KOPT-K1 (cell line): ENCODE data around the gene TLL1.

Experiments used
- H3K27ac ChIP-seq: fragments of 200-600 bp; sonication (generic); 2 replicates; pipeline ENCODE4 v1.5.1; 2016; ENCODE audit warnings: antibody characterized with exemption, mild to moderate bottlenecking, low read depth, low read length; ENCODE audit not compliant: poor library complexity, severe bottlenecking
- H3K36me3 ChIP-seq: fragments of 200-600 bp; sonication (generic); 2 replicates; pipeline ENCODE4 v1.5.1; 2017; ENCODE audit warnings: antibody characterized with exemption, mild to moderate bottlenecking, low read length, moderate library complexity; ENCODE audit not compliant: insufficient read depth
- H3K9me3 ChIP-seq: fragments of 200-600 bp; sonication (generic); 2 replicates; pipeline ENCODE4 v1.5.1; 2017; ENCODE audit warnings: antibody characterized with exemption, low read length, mild to moderate bottlenecking; ENCODE audit not compliant: insufficient read depth, poor library complexity, severe bottlenecking

The TLL1 gene

DNA sequence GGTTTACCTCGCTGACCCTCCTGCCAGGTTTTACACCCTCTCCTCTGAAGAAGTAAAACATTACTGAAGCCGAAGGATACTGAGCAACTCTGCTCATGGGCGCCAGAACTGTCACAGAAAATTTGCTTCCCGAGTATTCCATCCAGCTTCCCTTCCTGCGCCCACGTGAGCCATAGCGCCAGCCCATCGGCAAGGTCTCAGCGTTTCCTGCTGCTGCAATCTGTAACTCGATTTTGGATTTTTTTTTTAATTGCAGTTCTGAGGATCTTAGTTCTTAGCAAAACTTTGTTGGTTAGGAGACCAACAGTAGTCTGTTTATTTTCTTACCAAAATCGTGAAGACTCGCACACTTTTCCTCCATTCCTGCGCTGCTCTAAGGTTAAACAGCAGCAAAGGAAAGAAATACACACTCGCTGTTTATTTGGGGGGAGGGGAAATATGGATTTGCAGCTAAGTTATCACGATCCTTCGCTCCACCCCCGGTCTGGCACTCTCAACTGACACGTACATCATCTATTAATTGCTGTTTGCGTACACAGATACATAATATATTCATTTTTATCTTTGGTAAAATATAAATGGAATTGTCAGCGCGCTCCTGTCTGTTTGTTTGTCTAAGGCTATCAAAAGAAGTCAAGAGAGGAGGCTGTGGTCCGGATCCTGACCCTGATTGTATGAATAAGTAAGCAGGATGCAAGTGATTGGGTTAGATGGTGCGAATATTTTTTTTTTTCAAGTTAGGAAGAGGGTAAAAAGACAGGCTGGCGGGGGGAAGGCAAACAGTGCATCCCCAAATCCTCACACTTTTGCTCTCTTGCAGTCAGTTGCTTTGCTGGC is at the start of gene TLL1:
TLL1 (plus strand) TSS at position 777 of the 837 bp plus-strand sequence. CDS start 668 bp downstream, outside the sequence.
- Histone ChIP-seq H3K36me3 (no peaks in the 10 kb centered on the region), H3K27ac (no peak within 1 kb of the TSS), H3K9me3 (peaks cover 8% of the 10 kb centered on the region)

GRCh38 chr4:165826166-165826565 is 46.9 kb upstream of the TLL1 start:
- Histone ChIP-seq H3K36me3 (no peaks in the 10 kb centered on the region), H3K9me3 (no peaks in the 10 kb centered on the region), H3K27ac (no peak overlapping the region)

- Histone ChIP-seq H3K36me3 (no peaks in the 10 kb centered on the region), H3K9me3 (no peaks in the 10 kb centered on the region), H3K27ac (no peak overlapping the region)
Observed at GRCh38 chr4:165827018-165827417, 46.0 kb upstream of the TLL1 start.

- Histone ChIP-seq H3K27ac (no peak overlapping the region), H3K9me3 (no peaks in the 10 kb centered on the region), H3K36me3 (no peaks in the 10 kb centered on the region)
Observed at GRCh38 chr4:165828928-165829327, 44.1 kb upstream of the TLL1 start.

- no peaks in the 10 kb centered on the region for H3K9me3 ChIP-seq
- H3K36me3 ChIP-seq, result no peaks in the 10 kb centered on the region
- no peak overlapping the region for H3K27ac ChIP-seq
Observed at GRCh38 chr4:165834116-165834515, 38.9 kb upstream of the TLL1 start.

- H3K27ac ChIP-seq, result no peak overlapping the region
- no peaks in the 10 kb centered on the region for H3K36me3 ChIP-seq
- H3K9me3 ChIP-seq, result no peaks in the 10 kb centered on the region
Observed at GRCh38 chr4:165838575-165838974, 34.5 kb upstream of the TLL1 start.

GRCh38 chr4:165839615-165840333 is 33.3 kb upstream of the TLL1 start:
- Histone ChIP-seq H3K27ac (no peak overlapping the region), H3K36me3 (no peaks in the 10 kb centered on the region), H3K9me3 (no peaks in the 10 kb centered on the region)

GRCh38 chr4:165842684-165843083 is 30.4 kb upstream of the TLL1 start:
- Histone ChIP-seq H3K27ac (no peak overlapping the region), H3K36me3 (no peaks in the 10 kb centered on the region), H3K9me3 (no peaks in the 10 kb centered on the region)

DNA sequence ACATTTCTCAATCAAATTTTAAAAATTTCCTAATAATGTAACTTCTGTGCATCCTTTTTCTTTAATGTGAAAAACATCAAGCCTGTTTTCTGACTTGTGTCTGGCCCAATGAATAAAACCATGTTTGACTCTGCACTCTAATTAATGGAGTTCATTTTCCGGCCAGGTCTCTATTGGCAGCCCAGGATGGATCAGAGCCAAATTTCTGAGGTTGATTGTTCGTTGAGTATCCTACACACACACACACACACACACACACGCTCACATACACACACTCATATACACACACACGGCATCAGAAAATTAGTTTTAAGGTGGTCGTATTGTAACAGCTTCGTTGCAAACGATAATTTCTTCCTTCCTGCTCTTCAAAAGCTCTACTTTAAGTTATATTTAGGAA is 28.9 kb upstream of the TLL1 start:
- H3K36me3 ChIP-seq, result no peaks in the 10 kb centered on the region
- no peak overlapping the region for H3K27ac ChIP-seq
- H3K9me3 ChIP-seq, result no peaks in the 10 kb centered on the region

- no peaks in the 10 kb centered on the region for H3K9me3 ChIP-seq
- H3K36me3 ChIP-seq, result no peaks in the 10 kb centered on the region
- H3K27ac ChIP-seq, result no peak overlapping the region
Observed at GRCh38 chr4:165851256-165851655, 21.8 kb upstream of the TLL1 start.

DNA sequence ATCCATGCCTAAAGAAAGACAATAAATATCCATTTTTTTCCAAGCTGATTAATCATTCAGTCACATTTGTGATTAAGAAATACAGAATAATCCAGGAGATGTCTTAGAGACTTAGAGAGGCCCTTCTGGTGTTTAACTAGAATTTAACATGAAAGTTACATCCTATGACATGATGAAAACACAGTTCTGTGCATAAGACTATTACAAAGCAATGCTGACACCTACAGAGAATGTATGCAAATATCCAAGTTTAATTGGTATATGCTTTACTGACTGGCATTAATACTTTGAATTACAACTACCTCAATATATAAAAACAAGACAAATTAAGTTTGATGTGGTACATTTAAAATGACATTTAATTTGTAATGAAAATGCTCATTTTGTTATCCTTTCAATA is 17.8 kb upstream of the TLL1 start:
- no peaks in the 10 kb centered on the region for H3K9me3 ChIP-seq
- H3K27ac ChIP-seq, result no peak overlapping the region
- no peaks in the 10 kb centered on the region for H3K36me3 ChIP-seq

- Histone ChIP-seq H3K27ac (no peak overlapping the region), H3K36me3 (no peaks in the 10 kb centered on the region), H3K9me3 (no peaks in the 10 kb centered on the region)
Observed at GRCh38 chr4:165861363-165861762, 11.7 kb upstream of the TLL1 start.

DNA sequence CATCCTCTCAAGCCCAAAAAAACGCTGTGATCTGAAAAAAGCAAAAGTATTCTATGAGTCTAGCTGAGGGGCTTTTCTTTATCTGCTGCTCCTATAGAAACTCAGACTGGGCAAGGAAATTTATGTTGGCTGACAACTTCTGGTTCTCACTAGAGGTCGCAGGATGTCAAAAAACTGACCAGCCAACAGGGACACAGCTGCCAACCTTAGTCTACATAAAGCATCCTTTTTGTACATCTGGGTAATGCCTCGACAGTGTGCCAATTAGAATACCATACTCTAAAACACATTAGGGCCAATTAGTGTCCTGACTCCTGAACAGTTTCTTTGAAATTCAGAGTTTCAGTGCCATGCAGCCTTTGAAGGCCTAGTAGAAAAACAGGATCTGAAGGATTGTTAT is 8.8 kb upstream of the TLL1 start:
- no peak overlapping the region for H3K27ac ChIP-seq
- no peaks in the 10 kb centered on the region for H3K9me3 ChIP-seq
- H3K36me3 ChIP-seq, result no peaks in the 10 kb centered on the region

DNA sequence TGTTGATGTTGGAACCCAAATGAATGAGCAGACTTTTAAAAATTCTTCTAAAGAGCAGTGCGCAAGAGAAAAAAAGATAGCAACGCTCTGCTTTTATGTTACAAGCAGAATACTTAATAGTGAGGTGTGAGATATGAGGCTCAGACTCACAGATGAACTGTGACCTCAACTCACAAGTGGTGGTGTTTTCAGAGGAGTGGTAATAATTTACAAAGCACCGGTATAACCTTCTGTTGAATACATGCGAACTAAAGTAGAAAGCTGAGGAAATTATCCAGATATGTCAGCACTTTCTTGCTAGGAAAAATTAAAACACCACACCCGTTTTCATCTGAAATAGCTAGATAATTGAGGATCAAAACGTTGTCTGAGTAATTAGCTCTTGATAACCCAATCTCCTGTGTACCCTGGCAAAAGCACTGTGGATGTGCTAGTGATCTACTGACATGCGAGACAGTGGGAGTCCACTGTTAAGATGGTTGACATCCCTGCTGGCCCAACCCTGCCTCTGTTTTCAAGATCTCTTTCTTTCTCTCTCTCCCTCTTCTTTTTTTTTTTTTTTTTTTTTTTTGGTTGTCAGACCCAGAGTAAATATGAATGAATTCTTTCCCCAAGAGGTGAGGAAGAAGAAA is 6.9 kb upstream of the TLL1 start:
- H3K36me3 ChIP-seq, result no peaks in the 10 kb centered on the region
- H3K27ac ChIP-seq, result no peak overlapping the region
- H3K9me3 ChIP-seq, result no peaks in the 10 kb centered on the region

DNA sequence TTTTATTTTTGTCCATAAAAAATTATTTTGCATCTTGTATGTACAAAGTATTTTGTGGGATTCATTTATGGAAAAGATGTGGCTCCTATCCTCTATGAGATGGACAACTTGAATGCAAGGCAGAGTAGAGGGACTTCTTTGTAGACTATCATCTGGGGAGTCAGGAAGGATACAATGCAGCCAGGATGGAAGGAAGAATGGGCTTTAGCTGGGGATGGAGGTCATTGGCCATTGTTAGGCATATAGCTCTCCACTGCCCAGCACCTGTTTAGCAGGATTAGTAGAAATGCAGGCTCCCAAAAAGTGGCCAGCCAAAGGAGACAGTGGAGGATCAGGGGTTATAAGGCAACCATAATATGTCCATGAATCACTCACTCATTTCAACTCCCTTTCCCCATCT is 5.1 kb upstream of the TLL1 start:
- no peak overlapping the region for H3K27ac ChIP-seq
- no peaks in the 10 kb centered on the region for H3K36me3 ChIP-seq
- no peaks in the 10 kb centered on the region for H3K9me3 ChIP-seq
